Measurements from ENCODE around the gene EIF4E2. TPM values are rescaled to one million over a fixed set of nuclear protein-coding genes. Genes with fewer than 3 reads are reported as not detected.

Gene EIF4E2
- total RNA-seq, 6 donors from 2014 or later, result 24.1 to 96.4 (median 57.2) TPM

GRCh38 chr2:232516551-232516950 lies 33.9 kb upstream of the EIF4E2 start:
- Histone ChIP-seq H3K4me3 (no peak overlapping the region), H3K27me3 (peaks cover 0 to 14% (median under 1%) of the 10 kb centered on the region in 4 donors), H3K9me3 (no peaks in the 10 kb centered on the region), H3K4me1 (peaks cover 0 to under 1% (median 0%) of the 10 kb centered on the region in 4 donors), H3K27ac (no peak overlapping the region), H3K36me3 (no peaks in the 10 kb centered on the region)
- WGBS, 2 donors, result 86 to 92% methylated on average over 3 of the region's 3 CpGs
- no peak for ATAC-seq (ENCODE audit: low FRiP score in 2 of 2)
- no peak for DNase-seq
- TF ChIP-seq POLR2AphosphoS5 (IDR thresholded peaks at IDR 0.05), result no peak
- TF ChIP-seq POLR2A (IDR thresholded peaks at IDR 0.05), result no peak
- no peak for TF ChIP-seq EP300 (IDR thresholded peaks at IDR 0.05)
- TF ChIP-seq CTCF (IDR thresholded peaks at IDR 0.05), result no peak

GRCh38 chr2:232518844-232519243 lies 31.6 kb upstream of the EIF4E2 start:
- ATAC-seq (ENCODE audit: low FRiP score in 2 of 2), result no peak
- DNase-seq, result no peak
- TF ChIP-seq EP300 (IDR thresholded peaks at IDR 0.05), result no peak
- TF ChIP-seq CTCF (IDR thresholded peaks at IDR 0.05), result no peak
- TF ChIP-seq POLR2A (IDR thresholded peaks at IDR 0.05), result no peak
- TF ChIP-seq POLR2AphosphoS5 (IDR thresholded peaks at IDR 0.05), result no peak
- Histone ChIP-seq H3K4me1 (peaks cover 12 to 23% (median 17%) of the 10 kb centered on the region in 4 donors), H3K9me3 (no peaks in the 10 kb centered on the region), H3K4me3 (no peak overlapping the region), H3K36me3 (no peaks in the 10 kb centered on the region), H3K27me3 (peaks cover 0 to 37% (median 20%) of the 10 kb centered on the region in 4 donors), H3K27ac (no peak overlapping the region)
- WGBS, 2 donors, result 64 to 67% methylated on average over 4 to 6 of the region's 6 CpGs

- peaks cover 0 to 47% (median 29%) of the 10 kb centered on the region in 4 donors for H3K27me3 ChIP-seq
- H3K9me3 ChIP-seq, result no peaks in the 10 kb centered on the region
- H3K4me1 ChIP-seq, result peaks cover 17 to 31% (median 22%) of the 10 kb centered on the region in 4 donors
- no peak within 1 kb of the TSS for H3K27ac ChIP-seq
- no peaks in the 10 kb centered on the region for H3K36me3 ChIP-seq
- no peak for TF ChIP-seq CTCF (IDR thresholded peaks at IDR 0.05)
- TF ChIP-seq EP300 (IDR thresholded peaks at IDR 0.05), result no peak
- no peak for TF ChIP-seq POLR2AphosphoS5 (IDR thresholded peaks at IDR 0.05)
- TF ChIP-seq POLR2A (IDR thresholded peaks at IDR 0.05), result no peak
- 60 to 66% methylated on average over 3 to 19 of the region's 19 CpGs for WGBS, 2 donors
- ATAC-seq (ENCODE audit: low FRiP score in 2 of 2) (no peak), DNase-seq (no peak)
- no peak within 1 kb of the TSS for H3K4me3 ChIP-seq
These were observed 30.7 kb upstream of the EIF4E2 start, which contains the start of gene PRSS56 for GRCh38 chr2:232519581-232520438. PRSS56 (plus strand) TSS chr2:232520388; CDS start chr2:232520599, 211 bp downstream.

GRCh38 chr2:232520489-232520888 lies 30.0 kb upstream of the EIF4E2 start:
- no peak for TF ChIP-seq POLR2A (IDR thresholded peaks at IDR 0.05)
- no peak for TF ChIP-seq POLR2AphosphoS5 (IDR thresholded peaks at IDR 0.05)
- TF ChIP-seq EP300 (IDR thresholded peaks at IDR 0.05), result no peak
- no peak for TF ChIP-seq CTCF (IDR thresholded peaks at IDR 0.05)
- peak in 1 of 2 donors; percentile 65 for DNase-seq
- Histone ChIP-seq H3K27me3 (peaks cover 0 to 54% (median 33%) of the 10 kb centered on the region in 4 donors), H3K9me3 (no peaks in the 10 kb centered on the region), H3K4me1 (peaks cover 17 to 33% (median 22%) of the 10 kb centered on the region in 4 donors), H3K36me3 (no peaks in the 10 kb centered on the region), H3K4me3 (no peak overlapping the region), H3K27ac (no peak overlapping the region)
- ATAC-seq (ENCODE audit: low FRiP score in 2 of 2), result no peak
- 73 to 84% methylated on average over 11 to 15 of the region's 15 CpGs for WGBS, 2 donors

All from upper lobe of left lung (tissue), 6 donors.